ENCODE results near the gene TUBA1C.
"Not testable (repeated sequence)": the region's sequence is repeated elsewhere in the genome, so short reads cannot be mapped to it uniquely, and the experiment has no call there.

Gene TUBA1C

DNA sequence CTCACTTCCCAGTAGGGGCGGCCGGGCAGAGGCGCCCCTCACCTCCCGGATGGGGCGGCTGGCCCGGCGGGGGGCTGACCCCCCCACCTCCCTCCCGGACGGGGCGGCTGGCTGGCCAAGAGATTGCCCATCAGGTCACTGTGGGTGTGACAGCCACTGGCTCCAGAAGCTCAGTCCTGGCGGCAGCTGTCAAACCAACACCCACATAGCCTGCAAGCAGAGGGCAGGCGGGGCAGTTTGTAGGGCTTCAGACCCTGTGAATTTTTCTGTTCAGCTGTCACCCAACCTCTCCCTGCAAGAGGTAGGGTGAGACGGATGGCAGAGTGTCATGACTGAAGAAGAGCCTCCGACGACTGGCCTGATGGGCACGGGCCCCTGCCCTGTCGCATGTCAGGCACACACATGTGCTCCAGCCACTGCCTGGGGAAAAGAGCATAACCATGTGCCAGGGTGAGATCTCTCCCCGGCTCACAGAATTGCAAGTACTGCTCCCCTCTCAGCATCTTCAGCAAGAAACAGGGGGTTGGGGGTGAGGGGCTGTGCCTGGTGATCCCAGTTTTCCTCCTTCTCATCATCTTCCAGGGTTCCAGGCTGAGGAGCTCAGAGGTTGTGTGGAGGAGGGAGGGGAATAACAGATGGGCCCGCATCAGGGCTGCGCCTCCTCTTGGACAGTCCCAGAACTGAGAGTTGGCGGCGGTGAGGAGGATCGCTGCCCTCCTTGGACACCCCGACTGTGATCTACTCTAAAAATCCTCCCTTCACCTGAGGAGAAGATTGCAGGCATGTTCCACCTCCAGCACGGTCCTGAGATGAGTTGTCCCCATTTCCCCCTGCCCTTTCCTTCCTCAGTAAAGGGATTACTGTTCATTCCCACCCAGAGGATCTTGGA lies 18.9 kb downstream of the TUBA1C start:
- no peak for DNase-seq

DNA sequence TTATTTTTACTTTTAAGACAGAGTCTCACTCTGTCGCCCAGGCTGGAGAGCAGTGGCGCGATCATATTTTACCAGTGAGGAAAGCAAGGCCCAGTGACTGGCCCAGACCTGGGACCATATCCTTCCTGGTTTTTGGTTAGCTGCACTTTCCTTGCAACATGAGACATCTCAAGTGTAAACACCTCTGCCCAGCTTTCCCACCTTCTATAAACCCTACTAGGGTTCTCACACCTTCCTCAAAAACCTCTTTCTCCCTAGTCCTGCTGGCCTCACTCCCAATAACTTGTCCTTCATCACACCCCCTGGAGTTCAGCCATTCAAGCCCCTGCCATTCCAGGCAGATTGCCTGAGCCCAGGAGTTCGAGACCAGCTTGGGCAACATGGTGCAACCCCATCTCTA lies 19.8 kb downstream of the TUBA1C start:
- no peak for DNase-seq

DNA sequence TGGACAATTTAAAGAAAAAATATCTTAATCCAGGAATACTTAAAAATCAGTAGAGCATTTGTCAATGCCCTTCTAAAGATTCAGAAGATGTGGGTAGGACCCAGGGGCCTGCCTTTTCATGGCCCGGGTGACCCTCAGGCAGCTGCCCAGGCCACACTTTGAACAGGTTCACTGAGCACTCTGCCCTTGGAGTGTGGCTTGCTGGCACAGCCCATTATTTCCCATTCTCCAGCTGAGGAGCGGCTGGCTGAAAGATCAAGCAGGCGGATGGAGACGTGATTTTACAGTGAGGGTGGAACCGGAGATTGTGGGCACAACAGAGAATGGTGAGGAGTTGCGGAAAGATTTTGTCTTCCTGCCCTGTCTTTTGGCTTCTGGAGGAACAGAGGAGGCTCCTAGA lies 23.0 kb downstream of the TUBA1C start:
- no peak for DNase-seq

DNA sequence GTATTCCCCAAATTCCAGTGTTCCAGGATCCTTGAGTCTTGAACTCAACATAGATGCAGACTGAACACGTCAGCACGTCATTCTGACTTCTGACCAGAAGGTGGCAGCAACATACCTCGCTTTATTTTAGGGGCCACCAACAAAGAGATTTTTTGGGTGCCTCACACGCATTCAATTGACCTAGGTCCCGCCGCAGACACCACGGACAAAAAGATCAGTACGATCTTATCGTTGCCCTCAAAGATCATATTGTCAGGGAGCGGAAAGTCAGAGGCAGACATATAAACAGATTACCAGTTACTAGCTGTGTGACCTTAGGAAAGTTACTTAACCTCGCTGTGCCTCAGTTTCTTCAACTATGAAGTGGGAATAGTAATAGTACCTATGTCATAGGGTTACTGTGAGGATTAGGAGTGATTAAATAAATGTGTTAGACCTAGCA lies 23.6 kb downstream of the TUBA1C start:
- DNase-seq, result peak; percentile 72

DNA sequence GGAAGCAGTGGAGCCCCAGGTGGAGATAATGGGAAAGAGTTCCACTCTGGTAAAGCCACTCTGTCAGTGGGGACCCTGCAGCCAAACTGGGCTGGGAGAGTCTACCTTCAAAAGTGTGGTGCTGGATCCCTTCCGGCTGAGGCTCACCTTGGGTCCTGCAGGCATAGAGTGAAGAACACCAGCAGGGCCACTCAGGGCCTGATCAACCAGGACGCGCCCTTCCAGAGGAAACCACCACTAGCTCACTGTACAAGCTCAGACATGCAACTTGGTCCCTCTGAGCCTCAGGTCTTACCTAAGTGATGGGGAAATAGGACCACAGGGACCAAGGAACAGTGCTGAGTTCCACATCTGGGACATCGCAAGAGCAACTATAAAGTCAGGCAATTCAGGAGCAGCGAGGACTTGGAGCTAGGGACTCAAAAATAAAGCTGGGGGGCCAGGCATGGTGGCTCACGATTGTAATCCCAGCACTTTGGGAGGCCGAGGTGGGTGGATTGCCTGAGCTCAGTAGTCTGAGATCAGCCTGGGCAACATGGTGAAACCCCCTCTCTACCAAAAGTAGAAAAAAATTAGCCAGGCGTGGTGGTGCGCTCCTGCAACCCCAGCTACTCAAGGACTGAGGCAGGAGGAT lies 24.2 kb downstream of the TUBA1C start:
- no peak for DNase-seq

DNA sequence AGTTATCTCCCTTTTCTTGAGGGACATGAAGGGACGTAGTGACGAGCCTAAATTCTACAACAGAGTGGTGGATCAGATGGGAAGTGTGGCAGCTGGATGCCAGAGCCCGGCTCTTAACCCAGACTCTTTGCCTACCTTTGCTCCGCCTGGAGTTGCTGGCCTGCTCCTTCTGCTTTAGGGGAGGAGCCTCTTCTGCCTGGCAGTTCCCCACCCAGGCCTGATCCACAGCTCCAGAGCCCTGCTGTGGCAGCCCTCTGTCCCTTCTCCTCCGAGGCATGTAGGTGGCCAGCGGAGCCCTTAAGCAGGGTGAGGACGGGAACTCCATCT lies 27.8 kb downstream of the TUBA1C start:
- DNase-seq, result no peak

DNA sequence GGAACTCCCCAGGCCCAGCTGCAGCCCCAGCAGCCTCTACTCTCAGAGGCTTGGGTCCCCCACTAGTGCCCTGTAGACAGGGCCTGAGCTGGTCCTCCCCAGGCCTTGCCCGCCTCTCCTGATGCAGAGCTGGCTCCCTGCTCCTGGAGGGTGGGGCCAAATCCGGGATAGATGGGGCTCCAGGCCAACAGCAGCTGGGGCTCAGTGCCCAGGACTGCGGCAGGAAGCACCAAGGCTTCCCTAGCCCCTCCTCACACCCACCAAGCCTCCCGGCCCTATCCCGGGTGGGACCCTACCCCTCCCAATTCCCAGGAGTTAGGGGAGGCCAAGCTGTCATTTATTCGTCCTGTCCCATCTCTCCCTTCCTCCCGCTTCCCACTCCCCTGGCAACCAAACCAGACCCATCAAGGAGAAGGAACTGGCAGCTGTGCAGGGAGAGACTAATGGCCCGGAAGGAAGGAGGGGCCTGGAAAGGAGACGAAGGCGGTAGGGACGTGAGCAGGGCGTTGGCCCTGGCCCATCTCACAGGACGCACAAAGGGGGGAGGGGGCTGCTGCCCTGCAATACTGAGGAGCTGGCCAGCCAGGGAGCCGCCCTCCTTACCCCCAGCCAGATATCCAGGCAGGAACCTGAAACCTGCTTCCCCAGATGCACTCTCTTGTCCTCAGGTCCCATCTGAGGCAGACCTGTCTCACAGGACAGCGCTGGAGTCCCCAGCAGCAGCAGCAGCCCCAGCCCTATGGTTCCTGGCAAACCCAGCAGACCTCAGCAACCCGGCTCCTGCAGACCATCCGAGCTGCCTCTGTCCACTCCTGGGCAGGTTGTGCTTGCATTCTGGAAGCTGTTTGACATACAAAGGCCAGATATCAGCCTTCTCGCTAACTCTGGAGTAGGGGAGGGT lies 28.4 kb downstream of the TUBA1C start:
- no peak for DNase-seq

DNA sequence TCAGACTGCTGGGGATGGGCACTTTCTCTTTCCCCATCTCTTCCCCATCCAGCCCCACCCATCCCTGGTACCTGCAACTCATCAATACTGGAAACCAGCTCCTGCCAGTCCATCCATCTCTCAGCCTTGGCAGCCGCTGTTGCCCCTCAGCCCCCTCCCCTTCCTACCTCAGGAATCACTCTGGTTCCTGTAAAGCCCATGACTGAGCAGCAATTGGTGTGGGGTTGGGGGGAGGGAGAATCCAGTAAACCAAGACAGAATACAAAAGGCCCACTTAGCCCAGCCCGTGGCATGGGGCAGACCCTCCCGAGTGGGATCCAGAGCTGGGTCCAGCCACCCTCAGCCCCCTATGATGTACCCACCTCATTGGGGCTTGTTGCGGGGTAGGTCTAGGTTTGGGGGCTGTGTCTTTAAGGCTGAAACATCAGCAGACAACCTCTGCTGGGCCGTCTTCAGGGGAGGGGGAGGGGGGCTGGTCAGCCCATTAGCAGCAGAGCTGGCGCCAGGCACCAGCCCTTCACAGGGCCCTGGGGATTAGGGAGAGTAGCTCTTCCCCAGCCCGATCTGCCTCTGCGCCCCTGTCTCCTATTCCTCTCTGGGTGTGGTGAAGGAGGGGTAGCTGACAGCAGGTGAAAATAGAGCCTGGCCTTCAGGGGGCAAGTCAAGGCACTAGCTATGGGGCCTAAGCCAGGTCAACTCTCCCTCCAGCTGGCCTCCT lies 29.4 kb downstream of the TUBA1C start:
- no peak for DNase-seq

DNA sequence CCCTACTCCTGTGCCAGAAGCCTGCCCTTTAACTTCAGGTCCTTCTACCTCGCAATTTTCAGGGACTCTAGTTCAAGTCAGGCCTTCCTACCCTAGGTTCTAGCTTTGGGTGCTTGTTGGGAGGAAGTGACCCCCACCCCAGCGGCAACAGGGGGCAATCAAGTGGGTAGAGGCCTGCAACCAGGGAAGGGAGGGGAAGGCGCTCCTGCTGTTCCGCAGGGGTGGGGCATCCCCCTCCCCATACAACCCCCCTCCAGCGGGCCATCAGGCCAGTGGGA lies 29.9 kb downstream of the TUBA1C start:
- no peak for DNase-seq

DNA sequence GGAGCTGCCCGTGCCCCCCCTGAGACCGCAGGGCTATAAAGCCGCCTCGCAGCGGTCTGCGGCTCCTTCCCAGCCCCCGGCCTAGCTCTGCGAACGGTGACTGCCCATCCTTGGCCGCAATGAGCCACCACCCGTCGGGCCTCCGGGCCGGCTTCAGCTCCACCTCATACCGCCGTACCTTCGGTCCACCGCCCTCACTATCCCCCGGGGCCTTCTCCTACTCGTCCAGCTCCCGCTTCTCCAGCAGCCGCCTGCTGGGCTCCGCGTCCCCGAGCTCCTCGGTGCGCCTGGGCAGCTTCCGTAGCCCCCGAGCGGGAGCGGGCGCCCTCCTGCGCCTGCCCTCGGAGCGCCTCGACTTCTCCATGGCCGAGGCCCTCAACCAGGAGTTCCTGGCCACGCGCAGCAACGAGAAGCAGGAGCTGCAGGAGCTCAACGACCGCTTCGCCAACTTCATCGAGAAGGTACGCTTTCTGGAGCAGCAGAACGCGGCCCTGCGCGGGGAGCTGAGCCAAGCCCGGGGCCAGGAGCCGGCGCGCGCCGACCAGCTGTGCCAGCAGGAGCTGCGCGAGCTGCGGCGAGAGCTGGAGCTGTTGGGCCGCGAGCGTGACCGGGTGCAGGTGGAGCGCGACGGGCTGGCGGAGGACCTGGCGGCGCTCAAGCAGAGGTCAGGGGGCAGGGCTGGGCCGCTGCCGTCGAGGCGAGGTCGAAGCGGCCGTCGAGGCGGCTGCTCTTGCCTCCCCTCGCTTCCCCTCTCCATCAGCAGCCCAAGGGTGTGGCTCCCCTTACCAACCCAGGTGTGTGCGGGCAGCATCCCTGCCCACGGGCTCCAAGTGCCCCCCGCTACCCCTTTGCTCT lies 30.4 kb downstream of the TUBA1C start, which contains the start of gene PRPH:
PRPH (plus strand) TSS at position 66 of the 855 bp plus-strand sequence; CDS start at position 120, 54 bp downstream.
- no peak for DNase-seq

DNA sequence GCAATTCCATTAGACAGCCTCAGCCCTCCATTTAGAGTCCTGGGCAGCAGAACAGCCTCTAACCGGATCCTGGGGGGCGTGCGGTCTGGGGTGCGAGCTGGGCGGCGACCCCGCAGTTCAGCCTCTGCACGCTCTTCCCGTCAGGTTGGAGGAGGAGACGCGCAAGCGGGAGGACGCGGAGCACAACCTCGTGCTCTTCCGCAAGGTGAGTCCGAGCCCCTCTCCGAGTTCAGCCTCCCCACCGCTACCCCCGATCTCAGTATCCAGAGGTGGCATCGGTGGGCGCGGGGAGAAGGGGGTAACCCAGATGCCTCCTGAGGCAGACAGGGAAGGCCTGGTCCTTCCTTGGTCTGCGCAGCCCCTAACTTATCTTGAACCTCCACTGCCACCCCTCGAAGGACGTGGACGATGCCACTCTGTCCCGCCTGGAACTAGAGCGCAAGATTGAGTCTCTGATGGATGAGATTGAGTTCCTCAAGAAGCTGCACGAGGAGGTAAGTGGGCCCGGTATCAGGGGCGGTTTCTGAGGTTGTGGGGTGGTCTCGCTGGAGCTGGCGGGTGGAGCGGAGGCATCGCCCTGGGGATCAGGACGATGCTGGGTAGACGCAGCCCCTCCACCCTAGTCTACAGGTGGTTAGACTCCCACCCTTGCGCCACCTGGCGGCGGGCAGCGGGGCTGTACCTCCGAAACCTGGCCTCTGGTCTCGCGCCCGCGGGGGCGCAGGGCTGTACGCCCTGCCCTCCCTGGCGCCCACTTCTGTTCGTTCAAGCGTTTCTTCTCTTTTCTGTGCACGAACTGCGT lies 31.4 kb downstream of the TUBA1C start:
- DNase-seq, result peak; percentile 69

DNA sequence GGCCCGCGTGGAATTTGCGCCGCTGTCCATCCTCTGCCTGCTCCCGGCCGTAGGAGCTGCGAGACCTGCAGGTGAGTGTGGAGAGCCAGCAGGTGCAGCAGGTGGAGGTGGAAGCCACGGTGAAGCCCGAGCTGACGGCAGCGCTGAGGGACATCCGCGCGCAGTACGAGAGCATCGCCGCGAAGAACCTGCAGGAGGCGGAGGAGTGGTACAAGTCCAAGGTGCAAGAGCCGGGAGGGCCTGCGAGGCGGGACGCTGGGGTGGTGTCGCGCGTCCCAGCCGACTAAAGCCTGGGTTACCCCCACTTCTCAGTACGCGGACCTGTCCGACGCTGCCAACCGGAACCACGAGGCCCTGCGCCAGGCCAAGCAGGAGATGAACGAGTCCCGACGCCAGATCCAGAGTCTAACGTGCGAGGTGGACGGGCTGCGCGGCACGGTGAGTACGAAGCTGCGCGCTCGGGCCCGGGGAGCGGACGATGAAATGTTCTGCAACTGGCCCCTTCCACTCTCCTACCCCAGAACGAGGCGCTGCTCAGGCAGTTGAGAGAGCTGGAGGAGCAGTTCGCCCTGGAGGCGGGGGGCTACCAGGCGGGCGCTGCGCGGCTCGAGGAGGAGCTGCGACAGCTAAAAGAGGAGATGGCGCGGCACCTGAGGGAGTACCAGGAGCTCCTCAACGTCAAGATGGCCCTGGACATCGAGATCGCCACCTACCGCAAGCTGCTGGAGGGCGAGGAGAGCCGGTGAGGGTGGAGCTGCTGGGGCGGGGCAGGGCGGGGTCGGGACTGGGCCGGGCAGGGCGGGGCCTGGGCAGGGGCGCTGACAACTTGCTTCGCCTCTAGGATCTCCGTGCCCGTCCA lies 32.2 kb downstream of the TUBA1C start:
- DNase-seq, result peak; percentile 20

DNA sequence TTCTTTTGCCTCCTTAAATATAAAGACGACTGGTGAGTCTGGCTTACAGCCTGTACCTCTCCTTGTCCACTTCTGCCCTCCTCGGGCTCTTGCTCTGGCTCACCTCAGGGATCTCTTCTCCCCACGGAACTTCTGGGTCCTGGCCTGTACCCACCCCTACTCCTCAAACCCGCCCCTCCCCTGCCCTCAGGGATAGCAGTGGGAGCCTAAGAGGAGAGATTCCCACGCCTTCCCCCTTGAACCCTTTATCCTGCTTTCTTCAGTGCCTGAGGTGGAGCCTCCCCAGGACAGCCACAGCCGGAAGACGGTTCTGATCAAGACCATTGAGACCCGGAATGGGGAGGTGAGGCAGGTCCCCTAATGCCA lies 32.8 kb downstream of the TUBA1C start:
- no peak for DNase-seq

DNA sequence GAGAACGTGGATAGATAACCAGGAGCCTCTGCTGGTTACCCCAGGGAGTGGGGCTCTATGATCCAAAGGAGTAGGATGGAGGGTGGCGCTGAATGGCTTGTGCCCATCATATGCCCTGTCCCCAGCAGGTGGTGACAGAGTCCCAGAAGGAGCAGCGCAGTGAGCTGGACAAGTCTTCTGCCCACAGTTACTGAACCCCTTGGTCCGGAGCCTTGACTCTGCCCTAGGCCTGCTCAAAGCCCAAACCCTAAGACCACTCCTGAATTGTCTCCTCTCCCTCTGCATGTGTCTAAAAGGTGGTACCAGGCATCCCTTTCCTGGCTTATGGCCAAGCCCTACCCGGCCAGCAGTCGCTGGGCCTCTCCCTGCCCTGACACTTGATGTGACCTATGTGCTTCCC lies 33.3 kb downstream of the TUBA1C start:
- DNase-seq, result no peak

DNA sequence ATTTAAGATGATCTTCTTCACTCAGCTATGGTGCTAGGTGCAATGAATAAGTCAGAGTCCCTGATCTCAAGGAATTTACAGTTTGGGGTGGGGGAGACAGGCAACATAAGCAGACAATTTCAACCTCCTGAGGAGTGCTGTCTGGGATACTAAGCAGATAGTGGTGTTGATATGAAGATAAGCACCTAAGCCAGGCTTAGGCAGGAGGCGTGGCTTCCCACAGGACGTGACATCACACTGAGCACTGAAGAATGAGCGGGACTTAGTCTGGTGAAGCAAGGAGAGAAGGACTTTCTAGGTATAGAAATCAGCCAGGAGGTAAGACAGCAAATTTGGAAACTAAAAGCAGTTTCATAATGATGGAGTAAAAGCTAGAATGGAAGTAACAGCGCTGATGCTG lies 36.9 kb downstream of the TUBA1C start:
- DNase-seq, result peak; percentile 20

DNA sequence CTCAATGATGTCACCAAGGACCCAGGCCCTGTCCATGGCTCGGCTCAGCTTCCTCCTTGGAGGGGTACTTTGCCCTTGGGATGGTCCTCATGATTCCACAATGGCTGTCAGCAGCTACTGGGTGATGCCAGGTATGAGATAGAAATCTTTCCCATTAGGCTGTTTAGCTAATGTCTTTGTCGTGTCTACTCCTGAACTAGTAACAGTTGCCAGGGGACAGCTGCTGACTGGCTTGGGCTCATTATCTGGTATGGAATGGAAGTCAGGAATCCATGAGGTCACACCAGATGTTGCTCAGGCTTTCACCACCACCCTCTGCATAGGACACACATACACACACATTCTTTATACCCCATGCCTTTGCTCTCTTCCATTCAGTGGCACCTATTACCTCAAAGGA lies 39.3 kb downstream of the TUBA1C start:
- DNase-seq, result no peak

DNA sequence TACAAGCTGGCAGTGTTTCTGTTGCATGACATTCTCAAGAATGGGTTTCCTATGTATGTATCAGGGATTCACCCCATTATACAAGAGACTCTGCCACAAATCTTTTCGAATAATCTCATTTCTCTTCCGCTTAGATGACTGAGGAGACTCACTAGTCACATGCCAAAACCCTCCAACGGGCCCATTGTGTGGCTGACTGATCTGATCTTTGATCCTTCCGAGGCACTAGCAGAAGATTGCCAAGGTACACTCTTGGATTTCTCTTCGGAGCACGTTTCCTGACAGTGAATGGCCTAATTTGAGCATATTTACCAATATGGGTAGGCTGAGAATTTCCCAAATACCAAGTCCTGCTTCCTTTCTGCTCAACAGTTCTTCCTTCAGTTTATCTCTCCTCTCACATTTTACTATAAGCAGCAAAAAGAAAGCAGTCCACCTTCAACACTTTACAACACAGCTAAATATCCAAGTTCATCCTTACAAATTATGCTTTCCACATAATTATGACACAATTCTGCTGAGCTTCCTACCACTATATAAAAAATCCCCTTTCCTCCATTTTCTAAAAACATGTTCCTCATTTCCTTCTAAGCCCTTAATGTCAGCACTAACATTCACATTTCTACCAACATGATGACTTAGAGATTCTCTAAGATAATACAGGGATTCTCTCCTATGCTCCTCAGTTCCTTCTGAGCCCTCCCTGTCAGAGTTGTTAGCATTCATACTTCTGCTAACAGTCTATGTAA lies 41.1 kb downstream of the TUBA1C start:
- DNase-seq, result no peak

DNA sequence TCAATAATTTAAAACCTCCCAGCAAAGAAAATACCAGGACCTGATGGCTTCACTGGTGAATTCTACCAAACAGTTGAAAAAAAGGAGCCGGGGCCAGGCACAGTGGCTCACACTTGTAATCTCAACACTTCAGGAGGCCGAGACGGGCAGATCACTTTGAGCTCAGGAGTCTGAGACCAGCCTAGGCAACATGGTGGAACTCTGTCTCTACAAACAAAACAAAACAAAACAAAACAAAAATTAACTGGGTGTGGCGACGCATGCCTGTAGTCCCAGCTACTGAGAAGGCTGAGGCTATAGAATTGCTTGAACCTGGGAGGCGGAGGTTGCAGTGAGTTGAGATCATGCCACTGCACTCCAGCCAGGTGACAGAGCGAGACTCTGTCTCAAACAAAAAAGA lies 44.5 kb downstream of the TUBA1C start:
- no peak for DNase-seq

DNA sequence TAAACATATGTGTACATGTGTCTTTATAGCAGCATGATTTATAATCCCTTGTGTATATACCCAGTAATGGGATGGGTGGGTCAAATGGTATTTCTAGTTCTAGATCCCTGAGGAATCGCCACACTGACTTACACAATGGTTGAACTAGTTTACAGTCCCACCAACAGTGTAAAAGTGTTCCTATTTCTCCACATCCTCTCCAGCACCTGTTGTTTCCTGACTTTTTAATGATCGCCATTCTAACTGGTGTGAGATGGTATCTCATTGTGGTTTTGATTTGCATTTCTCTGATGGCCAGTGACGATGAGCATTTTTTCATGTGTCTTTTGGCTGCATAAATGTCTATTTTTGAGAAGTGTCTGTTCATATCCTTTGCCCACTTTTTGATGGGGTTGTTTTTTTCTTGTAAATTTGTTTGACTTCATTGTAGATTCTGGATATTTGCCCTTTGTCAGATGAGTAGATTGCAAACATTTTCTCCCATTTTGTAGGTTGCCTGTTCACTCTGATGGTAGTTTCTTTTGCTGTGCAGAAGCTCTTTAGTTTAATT lies 45.6 kb downstream of the TUBA1C start:
- DNase-seq, result not testable (repeated sequence)

Data from activated naive CD4-positive, alpha-beta T cell treated with Interleukin-2 at 50 U/mL for 16 hours (primary cell).